IPS-18c (cell line): ENCODE data around the gene RHOG.
A peak's percentile ranks its signal among the peaks of the same experiment; 100 is the strongest.

Experiments used
- H3K4me3 ChIP-seq: 2 replicates; pipeline ENCODE4 v1.7.0; 2013; ENCODE audit warnings: low read depth, mild to moderate bottlenecking, low read length, moderate library complexity; ENCODE audit not compliant: insufficient read depth
- H3K9me3 ChIP-seq: one replicate; pipeline ENCODE4 v1.6.1; 2013; ENCODE audit warnings: mild to moderate bottlenecking, low read length, moderate library complexity; ENCODE audit not compliant: control insufficient read depth, insufficient read depth

Gene RHOG

GRCh38 chr11:3840870-3841425 is at the start of gene RHOG:
RHOG (minus strand) TSS chr11:3840959; CDS start chr11:3828138, 12,821 bp downstream.
- H3K9me3 ChIP-seq, result no peaks in the 10 kb centered on the region
- H3K4me3 ChIP-seq, result peak within 1 kb of the TSS; percentile 78

- no peak overlapping the region for H3K4me3 ChIP-seq
- no peaks in the 10 kb centered on the region for H3K9me3 ChIP-seq
Observed at GRCh38 chr11:3890014-3890413, 49.3 kb upstream of the RHOG start.

- Histone ChIP-seq H3K9me3 (no peaks in the 10 kb centered on the region), H3K4me3 (no peak overlapping the region)
Observed at GRCh38 chr11:3888876-3889275, 48.1 kb upstream of the RHOG start.

- H3K9me3 ChIP-seq, result no peaks in the 10 kb centered on the region
- no peak overlapping the region for H3K4me3 ChIP-seq
Observed at GRCh38 chr11:3886985-3887384, 46.2 kb upstream of the RHOG start.

- H3K9me3 ChIP-seq, result no peaks in the 10 kb centered on the region
- H3K4me3 ChIP-seq, result no peak overlapping the region
Observed at GRCh38 chr11:3885855-3886254, 45.1 kb upstream of the RHOG start.

GRCh38 chr11:3882655-3883054 is 41.9 kb upstream of the RHOG start:
- H3K9me3 ChIP-seq, result no peaks in the 10 kb centered on the region
- H3K4me3 ChIP-seq, result no peak overlapping the region

- H3K9me3 ChIP-seq, result no peaks in the 10 kb centered on the region
- H3K4me3 ChIP-seq, result no peak overlapping the region
Observed at GRCh38 chr11:3880724-3881123, 40.0 kb upstream of the RHOG start.

GRCh38 chr11:3879967-3880542 is 39.3 kb upstream of the RHOG start:
- no peaks in the 10 kb centered on the region for H3K9me3 ChIP-seq
- no peak overlapping the region for H3K4me3 ChIP-seq

GRCh38 chr11:3879216-3879966 is 38.6 kb upstream of the RHOG start:
- Histone ChIP-seq H3K4me3 (no peak overlapping the region), H3K9me3 (no peaks in the 10 kb centered on the region)

- H3K4me3 ChIP-seq, result no peak overlapping the region
- H3K9me3 ChIP-seq, result no peaks in the 10 kb centered on the region
Observed at GRCh38 chr11:3878258-3878584, 37.5 kb upstream of the RHOG start.

- H3K4me3 ChIP-seq, result no peak overlapping the region
- H3K9me3 ChIP-seq, result no peaks in the 10 kb centered on the region
Observed at GRCh38 chr11:3877364-3878257, 36.9 kb upstream of the RHOG start.

GRCh38 chr11:3876613-3877012 is 35.9 kb upstream of the RHOG start:
- no peak overlapping the region for H3K4me3 ChIP-seq

GRCh38 chr11:3873712-3874349 is 33.1 kb upstream of the RHOG start:
- H3K9me3 ChIP-seq, result no peaks in the 10 kb centered on the region
- no peak overlapping the region for H3K4me3 ChIP-seq

More at GRCh38 chr11:3876613-3877012, 35.9 kb upstream of the RHOG start:
- H3K9me3 ChIP-seq, result no peaks in the 10 kb centered on the region

GRCh38 chr11:3867209-3868091 is 26.7 kb upstream of the RHOG start:
- Histone ChIP-seq H3K4me3 (no peak overlapping the region), H3K9me3 (no peaks in the 10 kb centered on the region)

GRCh38 chr11:3866836-3867208 is 26.1 kb upstream of the RHOG start:
- no peak overlapping the region for H3K4me3 ChIP-seq
- no peaks in the 10 kb centered on the region for H3K9me3 ChIP-seq

GRCh38 chr11:3866206-3866605 is 25.4 kb upstream of the RHOG start:
- Histone ChIP-seq H3K9me3 (no peaks in the 10 kb centered on the region), H3K4me3 (no peak overlapping the region)
